BJ (cell line): ENCODE measurements around the gene PRKAB1. TPM values are rescaled to one million over a fixed set of nuclear protein-coding genes. Genes with fewer than 3 reads are reported as not detected.

Experiments
- CTCF ChIA-PET: fragments of 350-600 bp; formaldehyde crosslinking; extraction: SDS; loops from one replicate; lab custom pipeline; 2021; ENCODE audit warnings: antibody characterized with exemption, inconsistent platforms; lab: Yijun Ruan, JAX
- POLR2A ChIA-PET: fragments of 300-600 bp; sonication (Branson Sonifier 250); formaldehyde crosslinking; extraction: SDS; loops from one replicate; lab custom pipeline; 2021; ENCODE audit warnings: antibody characterized with exemption; lab: Charles Lee
- DNase-seq: peaks from one replicate; pipeline ENCODE4 v3.0.0-alpha.2; 2011; ENCODE audit warnings: low read depth
- H3K27me3 ChIP-seq: 2 replicates; pipeline ENCODE4 v1.6.0; 2011; ENCODE audit warnings: low read length; ENCODE audit not compliant: control insufficient read depth, insufficient read depth
- H3K36me3 ChIP-seq: 2 replicates; pipeline ENCODE4 v1.5.1; 2011; ENCODE audit warnings: low read length; ENCODE audit not compliant: control insufficient read depth, insufficient read depth
- H3K4me3 ChIP-seq: 2 replicates; pipeline ENCODE4 v1.5.1; 2011; ENCODE audit warnings: low read depth, mild to moderate bottlenecking, control low read depth, low read length
- polyA plus RNA-seq: library from polyadenylated mRNA; depleted of rRNA; stranded (reverse); fragments of >200 nt; gene quantifications from 2 replicates; pipeline ENCODE4 v1.2.3, GENCODE V29; 2011
- TF ChIP-seq, protein P1 (sequence below): IDR thresholded peaks from 2 replicates; pipeline ENCODE4 v1.5.1; 2011; ENCODE audit warnings: low read depth, mild to moderate bottlenecking, control low read depth, inconsistent platforms, low read length, moderate library complexity; ENCODE audit not compliant: insufficient read depth

PRKAB1 gene
- polyA plus RNA-seq, 1 experiment = 45.7 TPM

DNA sequence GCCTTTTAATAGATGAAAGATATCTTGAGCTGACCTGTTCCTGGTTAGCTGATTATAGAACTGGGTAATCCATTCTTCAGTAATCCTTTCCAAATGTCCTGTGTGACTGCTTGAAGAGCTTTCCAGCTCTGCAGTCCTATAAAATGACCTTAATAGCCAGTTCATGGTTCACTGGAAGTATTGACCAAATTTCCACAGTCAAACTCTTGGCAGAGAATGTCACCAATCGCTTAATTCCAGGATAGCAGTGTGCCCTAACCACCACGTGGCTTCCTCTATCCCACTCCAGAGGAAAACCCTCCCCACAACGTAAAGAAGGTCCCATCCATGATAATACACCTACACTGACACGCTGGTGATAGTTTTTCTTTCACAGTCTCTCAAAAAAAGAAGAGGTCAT, 17.4 kb downstream of the PRKAB1 start:
- Histone ChIP-seq H3K27me3 (no peaks in the 10 kb centered on the region), H3K4me3 (no peak overlapping the region), H3K36me3 (peaks cover 4% of the 10 kb centered on the region)
- no peak for DNase-seq
- TF ChIP-seq, protein P1, sequence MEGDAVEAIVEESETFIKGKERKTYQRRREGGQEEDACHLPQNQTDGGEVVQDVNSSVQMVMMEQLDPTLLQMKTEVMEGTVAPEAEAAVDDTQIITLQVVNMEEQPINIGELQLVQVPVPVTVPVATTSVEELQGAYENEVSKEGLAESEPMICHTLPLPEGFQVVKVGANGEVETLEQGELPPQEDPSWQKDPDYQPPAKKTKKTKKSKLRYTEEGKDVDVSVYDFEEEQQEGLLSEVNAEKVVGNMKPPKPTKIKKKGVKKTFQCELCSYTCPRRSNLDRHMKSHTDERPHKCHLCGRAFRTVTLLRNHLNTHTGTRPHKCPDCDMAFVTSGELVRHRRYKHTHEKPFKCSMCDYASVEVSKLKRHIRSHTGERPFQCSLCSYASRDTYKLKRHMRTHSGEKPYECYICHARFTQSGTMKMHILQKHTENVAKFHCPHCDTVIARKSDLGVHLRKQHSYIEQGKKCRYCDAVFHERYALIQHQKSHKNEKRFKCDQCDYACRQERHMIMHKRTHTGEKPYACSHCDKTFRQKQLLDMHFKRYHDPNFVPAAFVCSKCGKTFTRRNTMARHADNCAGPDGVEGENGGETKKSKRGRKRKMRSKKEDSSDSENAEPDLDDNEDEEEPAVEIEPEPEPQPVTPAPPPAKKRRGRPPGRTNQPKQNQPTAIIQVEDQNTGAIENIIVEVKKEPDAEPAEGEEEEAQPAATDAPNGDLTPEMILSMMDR = no peak
- ChIA-PET CTCF (no interaction called here), POLR2A (no interaction called here)

GRCh38 chr12:119686355-119686754, 18.4 kb downstream of the PRKAB1 start:
- Histone ChIP-seq H3K27me3 (no peaks in the 10 kb centered on the region), H3K36me3 (peaks cover 4% of the 10 kb centered on the region; the same call in 1 of the 2 replicates), H3K4me3 (no peak overlapping the region)
- TF ChIP-seq, protein P1 = no peak
- ChIA-PET CTCF (interaction anchor here (0.9 kb wide), 1 partner anchor 16 kb away, joined by 3 read pairs; no protein-coding TSS in a partner anchor), POLR2A (interaction anchor here (0.6 kb wide), 1 partner anchor 15 kb away, joined by 5 read pairs; no protein-coding TSS in a partner anchor)
- no peak for DNase-seq

GRCh38 chr12:119686776-119687175, 18.8 kb downstream of the PRKAB1 start:
- POLR2A ChIA-PET = no interaction called here
- CTCF ChIA-PET = interaction anchor here (0.9 kb wide), 1 partner anchor 16 kb away, joined by 3 read pairs; no protein-coding TSS in a partner anchor
- Histone ChIP-seq H3K27me3 (no peaks in the 10 kb centered on the region), H3K4me3 (no peak overlapping the region), H3K36me3 (peaks cover under 1% of the 10 kb centered on the region; the same call in 1 of the 2 replicates)
- DNase-seq = no peak
- TF ChIP-seq, protein P1 = no peak

GRCh38 chr12:119687406-119687805, 19.5 kb downstream of the PRKAB1 start:
- no peak for DNase-seq
- ChIA-PET CTCF (interaction anchor here (0.6 to 0.9 kb wide), 2 partner anchors 17 to 95 kb away, joined by 3 to 5 read pairs; no protein-coding TSS in a partner anchor), POLR2A (no interaction called here)
- TF ChIP-seq, protein P1 = no peak
- Histone ChIP-seq H3K4me3 (no peak overlapping the region), H3K27me3 (no peaks in the 10 kb centered on the region), H3K36me3 (no peaks in the 10 kb centered on the region)

- TF ChIP-seq, protein P1 = no peak
- Histone ChIP-seq H3K36me3 (no peaks in the 10 kb centered on the region), H3K4me3 (no peak overlapping the region), H3K27me3 (no peaks in the 10 kb centered on the region)
- CTCF ChIA-PET = interaction anchor here (0.6 kb wide), 1 partner anchor 94 kb away, joined by 5 read pairs; no protein-coding TSS in a partner anchor
- POLR2A ChIA-PET = no interaction called here
- no peak for DNase-seq
Measured at GRCh38 chr12:119687879-119688278, 19.9 kb downstream of the PRKAB1 start.
